Measurements from ENCODE around the gene COG7. TPM values are rescaled to one million over a fixed set of nuclear protein-coding genes. Genes with fewer than 3 reads are reported as not detected.
"Not testable (repeated sequence)": the region's sequence is repeated elsewhere in the genome, so short reads cannot be mapped to it uniquely, and the experiment has no call there.

Gene COG7
- total RNA-seq, 1 experiment from 2014 or later: 22.1 TPM

DNA sequence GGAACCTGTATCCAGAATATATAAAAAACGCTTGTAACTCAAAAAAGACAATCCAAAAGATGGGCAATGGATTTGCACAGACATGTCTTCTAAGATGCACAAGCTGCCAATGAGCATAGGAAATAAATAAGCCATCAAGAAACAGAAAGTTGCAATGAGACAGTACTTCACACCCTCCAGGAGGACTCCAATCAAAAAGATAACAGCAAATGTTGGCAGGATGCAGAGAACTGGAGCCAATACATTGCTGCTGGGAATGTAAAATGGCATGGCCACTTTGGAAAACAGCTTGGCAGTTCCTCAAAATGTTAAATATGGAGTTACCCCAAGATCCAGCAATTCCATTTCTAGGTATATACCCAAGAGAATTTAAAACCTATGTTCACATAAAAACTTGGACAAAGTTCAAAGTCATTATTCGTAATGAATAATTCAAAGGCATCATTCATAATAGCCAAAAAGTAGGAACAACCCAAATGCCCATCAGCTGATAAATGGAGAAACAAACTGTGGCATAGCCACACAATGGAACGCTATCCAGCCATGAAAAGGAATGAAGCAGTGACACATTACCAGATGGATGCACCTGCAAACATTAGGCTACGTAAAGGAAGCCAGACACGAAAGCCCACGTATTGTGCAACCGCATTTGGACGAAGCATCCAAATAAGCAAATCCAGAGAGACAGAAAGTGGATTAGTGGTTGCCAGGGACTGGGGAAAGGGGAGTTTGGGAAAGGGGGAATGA lies 31.7 kb upstream of the COG7 start:
- no peaks in the 10 kb centered on the region for H3K27me3 ChIP-seq (ENCODE audit: insufficient read depth, low read length)
- intact Hi-C loops (cut with micrococcal nuclease): no loop called here
- DNase-seq (ENCODE audit: low read depth, low spot score) (no peak), ATAC-seq (no peak)
- POLR2A ChIA-PET: no interaction called here
- H3K27ac ChIP-seq (ENCODE audit: low read depth, low read length): no peak overlapping the region
- RAD21 ChIA-PET (ENCODE audit: low non-redundant PET in 1 of 2, low total read pairs in 2 of 2, uncharacterized antibody in 2 of 2, unreplicated experiment in 2 of 2): no interaction called here
- no peaks in the 10 kb centered on the region for H3K9me2 ChIP-seq (ENCODE audit: insufficient read depth)
- H3K9me3 ChIP-seq (ENCODE audit: control insufficient read depth in 1 of 2, insufficient read depth in 1 of 2, low read depth in 1 of 2, low read length in 2 of 2): no peaks in the 10 kb centered on the region
- no peaks in the 10 kb centered on the region for H3K79me2 ChIP-seq (ENCODE audit: insufficient read depth, low read length)
- H3K4me1 ChIP-seq (ENCODE audit: control insufficient read depth in 1 of 2, insufficient read depth in 2 of 2, low read length in 2 of 2): no peaks in the 10 kb centered on the region
- CTCF ChIA-PET: no interaction called here
- no peak overlapping the region for H3K4me3 ChIP-seq (replicated peaks in 1 of 2; ENCODE audit: low read depth in 1 of 2, low read length in 2 of 2)
- peaks cover 64 to 74% of the 10 kb centered on the region in 2 experiments; a peak in 3 of 4 replicates for H3K36me3 ChIP-seq (ENCODE audit: control insufficient read depth in 1 of 2, insufficient read depth in 2 of 2, low read length in 2 of 2)
- H2AFZ ChIP-seq (ENCODE audit: low read depth, low read length, poor library complexity, severe bottlenecking): no peak overlapping the region
- no peak overlapping the region for H3K4me2 ChIP-seq (ENCODE audit: low read length)
- no peak overlapping the region for H3K9ac ChIP-seq (ENCODE audit: low read length)
- no peaks in the 10 kb centered on the region; the same call in 1 of the 2 replicates for H4K20me1 ChIP-seq (ENCODE audit: insufficient read depth)
- no TSS peak for BruUV-seq (replicated peaks)
- TF ChIP-seq SRF (IDR thresholded peaks at IDR 0.05; ENCODE audit: low read depth): no peak
- no peak for TF ChIP-seq JUND (IDR thresholded peaks at IDR 0.05)
- no peak for TF ChIP-seq ELF1 (IDR thresholded peaks at IDR 0.05; ENCODE audit: borderline replicate concordance, low read depth)
- TF ChIP-seq, protein P1, sequence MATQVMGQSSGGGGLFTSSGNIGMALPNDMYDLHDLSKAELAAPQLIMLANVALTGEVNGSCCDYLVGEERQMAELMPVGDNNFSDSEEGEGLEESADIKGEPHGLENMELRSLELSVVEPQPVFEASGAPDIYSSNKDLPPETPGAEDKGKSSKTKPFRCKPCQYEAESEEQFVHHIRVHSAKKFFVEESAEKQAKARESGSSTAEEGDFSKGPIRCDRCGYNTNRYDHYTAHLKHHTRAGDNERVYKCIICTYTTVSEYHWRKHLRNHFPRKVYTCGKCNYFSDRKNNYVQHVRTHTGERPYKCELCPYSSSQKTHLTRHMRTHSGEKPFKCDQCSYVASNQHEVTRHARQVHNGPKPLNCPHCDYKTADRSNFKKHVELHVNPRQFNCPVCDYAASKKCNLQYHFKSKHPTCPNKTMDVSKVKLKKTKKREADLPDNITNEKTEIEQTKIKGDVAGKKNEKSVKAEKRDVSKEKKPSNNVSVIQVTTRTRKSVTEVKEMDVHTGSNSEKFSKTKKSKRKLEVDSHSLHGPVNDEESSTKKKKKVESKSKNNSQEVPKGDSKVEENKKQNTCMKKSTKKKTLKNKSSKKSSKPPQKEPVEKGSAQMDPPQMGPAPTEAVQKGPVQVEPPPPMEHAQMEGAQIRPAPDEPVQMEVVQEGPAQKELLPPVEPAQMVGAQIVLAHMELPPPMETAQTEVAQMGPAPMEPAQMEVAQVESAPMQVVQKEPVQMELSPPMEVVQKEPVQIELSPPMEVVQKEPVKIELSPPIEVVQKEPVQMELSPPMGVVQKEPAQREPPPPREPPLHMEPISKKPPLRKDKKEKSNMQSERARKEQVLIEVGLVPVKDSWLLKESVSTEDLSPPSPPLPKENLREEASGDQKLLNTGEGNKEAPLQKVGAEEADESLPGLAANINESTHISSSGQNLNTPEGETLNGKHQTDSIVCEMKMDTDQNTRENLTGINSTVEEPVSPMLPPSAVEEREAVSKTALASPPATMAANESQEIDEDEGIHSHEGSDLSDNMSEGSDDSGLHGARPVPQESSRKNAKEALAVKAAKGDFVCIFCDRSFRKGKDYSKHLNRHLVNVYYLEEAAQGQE (IDR thresholded peaks at IDR 0.05; ENCODE audit: low read depth): no peak
- TF ChIP-seq CBX3 (IDR thresholded peaks at IDR 0.05; ENCODE audit: low read depth): no peak
- no peak for TF ChIP-seq POLR2AphosphoS5 (IDR thresholded peaks at IDR 0.05; ENCODE audit: low read depth, low read length)
- no peak for TF ChIP-seq FOSL1 (IDR thresholded peaks at IDR 0.05; ENCODE audit: low read depth)
- TF ChIP-seq, protein P2, sequence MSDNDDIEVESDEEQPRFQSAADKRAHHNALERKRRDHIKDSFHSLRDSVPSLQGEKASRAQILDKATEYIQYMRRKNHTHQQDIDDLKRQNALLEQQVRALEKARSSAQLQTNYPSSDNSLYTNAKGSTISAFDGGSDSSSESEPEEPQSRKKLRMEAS (IDR thresholded peaks at IDR 0.05): no peak
- no peak for TF ChIP-seq ZFX (IDR thresholded peaks at IDR 0.05)

DNA sequence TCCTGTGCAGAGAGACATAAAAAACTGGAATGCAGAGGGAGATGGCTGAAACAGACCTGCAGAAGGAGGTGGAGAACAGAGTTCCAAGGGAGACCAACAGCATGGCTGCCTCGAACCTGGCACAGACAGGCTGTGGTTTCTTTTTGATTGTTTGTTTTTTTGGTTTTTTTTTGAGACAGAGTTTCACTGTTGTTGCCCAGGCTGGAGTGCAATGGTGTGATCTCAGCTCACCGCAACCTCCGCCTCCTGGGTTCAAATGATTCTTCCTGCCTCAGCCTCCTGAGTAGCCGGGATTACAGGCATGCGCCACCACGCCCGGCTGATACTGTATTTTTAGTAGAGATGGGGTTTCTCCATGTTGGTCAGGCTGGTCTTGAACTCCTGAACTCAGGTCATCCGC lies 30.5 kb upstream of the COG7 start:
- H3K4me3 ChIP-seq (replicated peaks in 1 of 2; ENCODE audit: low read depth in 1 of 2, low read length in 2 of 2); CTCF ChIA-PET; ATAC-seq; H3K79me2 ChIP-seq (ENCODE audit: insufficient read depth, low read length); POLR2A ChIA-PET; DNase-seq (ENCODE audit: low read depth, low spot score); H3K27me3 ChIP-seq (ENCODE audit: insufficient read depth, low read length); H3K9ac ChIP-seq (ENCODE audit: low read length); H4K20me1 ChIP-seq (ENCODE audit: insufficient read depth); BruUV-seq (replicated peaks); H2AFZ ChIP-seq (ENCODE audit: low read depth, low read length, poor library complexity, severe bottlenecking); H3K9me3 ChIP-seq (ENCODE audit: control insufficient read depth in 1 of 2, insufficient read depth in 1 of 2, low read depth in 1 of 2, low read length in 2 of 2); H3K4me1 ChIP-seq (ENCODE audit: control insufficient read depth in 1 of 2, insufficient read depth in 2 of 2, low read length in 2 of 2); RAD21 ChIA-PET (ENCODE audit: low non-redundant PET in 1 of 2, low total read pairs in 2 of 2, uncharacterized antibody in 2 of 2, unreplicated experiment in 2 of 2); H3K4me2 ChIP-seq (ENCODE audit: low read length); intact Hi-C loops (cut with micrococcal nuclease); H3K9me2 ChIP-seq (ENCODE audit: insufficient read depth); H3K27ac ChIP-seq (ENCODE audit: low read depth, low read length): not testable (repeated sequence)
- peaks cover 62 to 74% of the 10 kb centered on the region in 2 experiments; a peak in 3 of 4 replicates for H3K36me3 ChIP-seq (ENCODE audit: control insufficient read depth in 1 of 2, insufficient read depth in 2 of 2, low read length in 2 of 2)

Measured in HCT116 (cell line).